BJ (cell line): ENCODE data around the gene ABLIM2. TPM values are rescaled to one million over a fixed set of nuclear protein-coding genes. Genes with fewer than 3 reads are reported as not detected.

ENCODE experiments used
- CTCF ChIA-PET: fragments of 350-600 bp; formaldehyde crosslinking; extraction: SDS; loops from one replicate; lab custom pipeline; 2021; ENCODE audit warnings: antibody characterized with exemption, inconsistent platforms; lab: Yijun Ruan, JAX
- POLR2A ChIA-PET: fragments of 300-600 bp; sonication (Branson Sonifier 250); formaldehyde crosslinking; extraction: SDS; loops from one replicate; lab custom pipeline; 2021; ENCODE audit warnings: antibody characterized with exemption; lab: Charles Lee
- DNase-seq: peaks from one replicate; pipeline ENCODE4 v3.0.0-alpha.2; 2011; ENCODE audit warnings: low read depth
- H3K27me3 ChIP-seq: 2 replicates; pipeline ENCODE4 v1.6.0; 2011; ENCODE audit warnings: low read length; ENCODE audit not compliant: control insufficient read depth, insufficient read depth
- H3K36me3 ChIP-seq: 2 replicates; pipeline ENCODE4 v1.5.1; 2011; ENCODE audit warnings: low read length; ENCODE audit not compliant: control insufficient read depth, insufficient read depth
- H3K4me3 ChIP-seq: 2 replicates; pipeline ENCODE4 v1.5.1; 2011; ENCODE audit warnings: low read depth, mild to moderate bottlenecking, control low read depth, low read length
- CTCF ChIP-seq: IDR thresholded peaks from 2 replicates; pipeline ENCODE4 v1.5.1; 2011; ENCODE audit warnings: low read depth, mild to moderate bottlenecking, control low read depth, inconsistent platforms, low read length, moderate library complexity; ENCODE audit not compliant: insufficient read depth
- polyA plus RNA-seq: library from polyadenylated mRNA; depleted of rRNA; stranded (reverse); fragments of >200 nt; gene quantifications from 2 replicates; pipeline ENCODE4 v1.2.3, GENCODE V29; 2011

The ABLIM2 gene
- polyA plus RNA-seq, 1 experiment: 0.07 TPM

- H3K36me3 ChIP-seq: no peaks in the 10 kb centered on the region
- peaks cover 9% of the 10 kb centered on the region; the same call in 1 of the 2 replicates for H3K27me3 ChIP-seq
- ChIA-PET POLR2A (no interaction called here), CTCF (interaction anchor here (1.9 to 2.2 kb wide), 2 partner anchors 13 to 19 kb away, joined by 7 to 11 read pairs; no protein-coding TSS in a partner anchor)
- H3K4me3 ChIP-seq: peak overlapping the region; percentile 32
- TF ChIP-seq CTCF: no peak
- DNase-seq: no peak
Measured at GRCh38 chr4:8157944-8158709, 486 bp downstream of the ABLIM2 start.

GRCh38 chr4:8157496-8157895 lies 1.1 kb downstream of the ABLIM2 start:
- no peak for TF ChIP-seq CTCF
- no peaks in the 10 kb centered on the region for H3K36me3 ChIP-seq
- no peak for DNase-seq
- ChIA-PET CTCF (interaction anchor here (0.6 kb wide), 1 partner anchor 12 kb away, joined by 3 read pairs; no protein-coding TSS in a partner anchor), POLR2A (no interaction called here)
- no peak overlapping the region for H3K4me3 ChIP-seq
- peaks cover 12% of the 10 kb centered on the region for H3K27me3 ChIP-seq

GRCh38 chr4:8156617-8157016 lies 2.0 kb downstream of the ABLIM2 start:
- CTCF ChIA-PET: no interaction called here
- POLR2A ChIA-PET: no interaction called here

GRCh38 chr4:8155660-8156421 lies 2.8 kb downstream of the ABLIM2 start:
- Histone ChIP-seq H3K27me3 (peaks cover 12% of the 10 kb centered on the region), H3K36me3 (no peaks in the 10 kb centered on the region), H3K4me3 (no peak overlapping the region)
- DNase-seq: no peak
- no peak for TF ChIP-seq CTCF
- CTCF ChIA-PET: interaction anchor here (0.9 kb wide), 1 partner anchor 21 kb away, joined by 3 read pairs; no protein-coding TSS in a partner anchor
- POLR2A ChIA-PET: no interaction called here

More at GRCh38 chr4:8156617-8157016, 2.0 kb downstream of the ABLIM2 start:
- no peak for DNase-seq
- Histone ChIP-seq H3K27me3 (peaks cover 12% of the 10 kb centered on the region), H3K36me3 (no peaks in the 10 kb centered on the region), H3K4me3 (no peak overlapping the region)
- no peak for TF ChIP-seq CTCF

GRCh38 chr4:8155048-8155447 lies 3.6 kb downstream of the ABLIM2 start:
- no peak for TF ChIP-seq CTCF
- DNase-seq: no peak
- peaks cover 12% of the 10 kb centered on the region for H3K27me3 ChIP-seq
- CTCF ChIA-PET: no interaction called here
- no peak overlapping the region for H3K4me3 ChIP-seq
- POLR2A ChIA-PET: no interaction called here
- H3K36me3 ChIP-seq: no peaks in the 10 kb centered on the region
